ENCODE measurements around the gene KCNIP1.

- no peak for TF ChIP-seq CTCF (IDR thresholded peaks at IDR 0.05)
- TF ChIP-seq POLR2A (IDR thresholded peaks at IDR 0.05): no peak
Measured at GRCh38 chr5:170538696-170539586, 35.1 kb downstream of the KCNIP1 start.
